ENCODE results near the gene TRIM44.
"Not testable (repeated sequence)": the region's sequence is repeated elsewhere in the genome, so short reads cannot be mapped to it uniquely, and the experiment has no call there.

TRIM44 gene

DNA sequence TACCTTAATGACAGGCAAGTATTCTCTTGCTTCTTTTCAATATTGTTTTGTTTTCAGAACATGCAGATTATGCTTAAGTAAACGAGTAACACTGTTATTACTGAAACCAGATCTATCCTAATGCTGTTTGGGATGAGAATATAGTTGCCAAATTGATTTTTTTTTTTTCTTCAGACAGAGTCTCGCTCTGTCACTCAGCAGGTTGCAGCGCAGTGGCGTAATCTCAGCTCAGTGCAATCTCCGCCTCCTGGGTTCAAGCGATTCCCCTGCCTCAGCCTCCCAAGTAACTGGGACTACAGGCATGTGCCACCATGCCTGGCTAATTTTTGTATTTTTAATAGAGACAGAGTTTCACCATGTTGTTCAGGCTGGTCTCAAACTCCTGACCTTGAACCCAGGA lies 91.0 kb downstream of the TRIM44 start:
- not testable (repeated sequence) for DNase-seq (ENCODE audit: low read depth)

DNA sequence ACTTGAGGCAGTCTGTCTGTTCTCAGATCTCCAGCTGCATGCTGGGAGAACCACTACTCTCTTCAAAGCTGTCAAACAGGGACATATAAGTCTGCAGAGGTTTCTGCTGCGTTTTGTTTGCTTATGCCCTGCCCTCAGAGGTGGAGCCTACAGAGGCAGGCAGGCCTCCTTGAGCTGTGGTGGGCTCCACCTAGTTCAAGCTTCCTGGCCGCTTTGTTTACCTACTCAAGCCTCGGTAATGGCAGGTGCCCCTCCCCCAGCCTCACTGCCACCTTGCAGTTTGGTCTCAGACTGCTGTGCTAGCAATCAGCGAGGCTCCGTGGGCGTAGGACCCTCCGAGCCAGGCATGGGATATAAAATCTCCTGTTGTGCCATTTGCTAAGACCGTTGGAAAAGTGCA lies 97.4 kb downstream of the TRIM44 start:
- not testable (repeated sequence) for DNase-seq (ENCODE audit: low read depth)

DNA sequence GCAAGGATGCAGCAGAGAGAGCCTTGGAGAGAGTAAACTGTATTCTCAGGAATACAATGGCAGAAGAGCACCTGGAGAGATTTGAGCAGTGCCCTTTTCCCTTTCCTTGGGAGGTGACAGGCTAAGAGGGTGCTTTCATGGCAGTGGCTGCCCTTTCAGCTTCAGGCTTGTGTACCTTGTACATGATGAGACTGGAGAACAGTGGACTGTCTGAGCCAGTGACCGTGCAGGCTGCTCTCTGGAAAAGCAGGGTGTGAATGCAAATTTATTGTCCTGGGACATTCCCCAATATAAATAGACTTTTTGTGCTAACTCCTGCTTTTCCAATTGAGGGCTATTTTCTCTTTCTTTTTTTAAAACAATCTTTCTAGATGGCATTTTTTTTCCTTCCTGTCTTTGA lies 99.3 kb downstream of the TRIM44 start:
- no peak for DNase-seq (ENCODE audit: low read depth)

DNA sequence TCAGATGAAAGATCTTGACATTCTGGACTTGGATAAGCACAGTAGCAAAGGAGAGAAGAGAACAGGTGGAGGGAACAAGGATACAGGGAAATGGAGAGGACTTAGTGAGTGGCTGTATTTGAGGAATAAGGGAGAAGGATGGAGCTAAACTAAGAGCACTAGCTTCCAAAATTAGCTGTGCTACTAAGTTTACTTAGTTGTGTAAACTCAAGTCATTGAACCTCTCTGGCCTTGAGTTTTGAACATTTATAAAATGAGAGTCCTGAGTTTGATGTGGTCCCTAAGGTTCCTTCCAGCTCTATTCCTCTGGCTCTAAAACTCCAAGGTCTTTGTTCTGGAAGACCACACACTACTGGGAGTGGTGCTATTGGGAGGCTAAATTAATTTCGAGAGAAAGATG lies 100.7 kb downstream of the TRIM44 start:
- no peak for DNase-seq (ENCODE audit: low read depth)

DNA sequence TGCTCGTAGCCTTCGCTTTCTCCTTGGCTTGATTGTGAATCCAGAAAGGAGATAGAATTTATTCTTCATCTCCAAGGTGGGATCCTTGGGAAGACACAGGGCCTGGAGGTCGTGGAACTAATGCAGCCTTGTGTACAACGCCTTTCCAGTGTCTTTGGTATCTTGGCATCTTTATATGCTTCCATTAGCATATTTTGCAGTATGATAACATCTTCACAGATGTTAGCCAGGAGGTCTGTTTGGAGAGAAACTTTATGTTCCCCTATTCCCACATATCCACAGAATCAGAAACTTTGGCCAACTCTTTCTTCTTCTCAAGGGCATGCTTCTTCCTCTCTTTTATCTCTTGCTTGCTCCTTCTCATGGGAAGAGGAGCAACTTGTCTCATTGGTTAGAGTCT lies 101.2 kb downstream of the TRIM44 start:
- DNase-seq (ENCODE audit: low read depth) = no peak

DNA sequence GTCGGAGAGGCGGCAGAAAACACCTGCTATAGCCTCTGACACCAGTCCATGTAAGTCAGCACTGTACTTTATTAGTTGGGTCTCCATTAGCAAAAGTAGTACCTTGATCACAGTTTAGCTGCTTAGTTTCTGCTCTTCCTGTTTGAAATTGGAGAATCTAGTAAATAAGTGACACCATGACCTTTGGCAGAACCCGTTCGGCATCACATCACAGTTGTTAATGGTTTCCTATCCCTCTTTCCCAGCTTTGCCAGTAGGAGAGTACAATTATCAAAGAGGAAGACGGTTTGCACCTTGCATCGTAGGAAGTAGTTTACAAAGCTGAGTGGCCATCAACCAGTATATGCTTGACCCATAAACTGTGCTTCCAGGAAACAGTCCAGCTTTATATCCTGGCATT lies 101.8 kb downstream of the TRIM44 start:
- DNase-seq (ENCODE audit: low read depth) = no peak

DNA sequence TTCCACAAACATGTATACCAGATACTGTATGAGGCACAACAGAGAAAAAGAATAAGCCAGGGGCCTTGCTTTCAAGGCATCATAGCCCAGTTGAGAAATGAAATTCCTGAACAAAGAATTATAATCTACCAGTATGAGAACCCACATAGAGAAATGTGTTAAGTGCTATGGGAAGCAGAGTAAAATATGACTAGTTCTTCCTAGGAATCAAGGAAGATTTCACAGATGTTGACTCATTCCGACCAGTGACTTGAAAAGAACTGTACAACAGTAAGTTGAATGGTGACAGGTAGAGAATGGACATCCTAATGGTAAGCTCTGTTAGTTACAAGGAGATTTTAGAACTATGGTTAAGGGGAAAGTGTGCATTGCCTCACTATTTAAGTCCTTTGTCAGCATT lies 102.6 kb downstream of the TRIM44 start:
- DNase-seq (ENCODE audit: low read depth) = no peak

DNA sequence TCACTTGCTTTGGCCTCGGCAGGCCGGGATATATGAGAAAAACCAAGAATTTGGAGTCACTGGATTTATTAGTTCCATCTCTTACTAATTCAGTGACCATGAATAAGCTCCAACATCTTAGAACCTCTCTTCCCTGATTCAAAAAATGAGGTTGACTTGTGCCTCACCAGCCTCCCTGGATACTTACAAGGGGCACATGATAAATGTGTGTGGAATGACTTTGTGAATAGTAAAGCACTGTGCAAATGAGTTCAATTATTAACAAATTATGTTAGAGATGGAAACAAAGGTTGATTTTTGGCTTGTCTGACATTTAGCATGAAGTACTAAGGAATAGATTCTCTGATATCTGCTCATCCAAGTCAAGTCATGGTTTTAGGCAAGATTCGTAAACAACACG lies 104.1 kb downstream of the TRIM44 start:
- no peak for DNase-seq (ENCODE audit: low read depth)

DNA sequence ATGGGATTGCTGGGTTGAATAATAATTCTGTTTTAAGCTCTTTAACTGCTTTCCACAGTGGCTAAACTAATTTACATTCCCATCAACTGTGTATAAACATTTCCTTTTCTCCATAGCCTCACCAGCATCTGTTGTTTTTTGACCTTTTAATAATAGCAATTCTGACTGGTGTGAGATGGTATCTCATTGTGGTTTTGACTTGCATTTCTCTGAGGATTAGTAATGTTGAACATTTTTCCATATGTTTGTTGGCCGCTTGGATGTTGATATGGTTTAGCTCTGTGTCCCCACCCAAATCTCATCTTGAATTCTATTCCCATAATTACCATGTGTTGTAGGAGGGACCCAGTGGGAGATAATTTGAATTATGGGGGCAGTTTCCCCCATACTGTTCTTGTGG lies 107.8 kb downstream of the TRIM44 start:
- not testable (repeated sequence) for DNase-seq (ENCODE audit: low read depth)

DNA sequence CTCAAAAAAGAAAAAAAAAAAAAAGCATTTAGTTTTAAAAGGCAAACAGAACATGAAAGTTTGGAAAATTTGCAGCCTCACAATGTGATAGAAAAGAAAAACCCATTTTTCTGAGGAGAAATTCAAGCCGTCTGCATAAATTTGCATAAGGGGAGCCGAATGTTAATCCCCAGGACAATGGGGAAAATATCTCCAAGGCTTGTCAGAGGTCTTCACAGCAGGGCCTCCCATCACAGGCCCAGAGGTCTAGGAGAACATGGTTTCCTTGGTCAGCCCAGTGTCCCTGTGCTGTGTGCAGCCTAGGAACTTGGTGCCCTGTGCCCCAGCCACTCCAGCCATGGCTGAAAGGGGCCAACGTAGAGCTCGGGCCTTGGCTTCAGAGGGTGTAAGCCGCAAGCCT lies 109.1 kb downstream of the TRIM44 start:
- no peak for DNase-seq (ENCODE audit: low read depth)

DNA sequence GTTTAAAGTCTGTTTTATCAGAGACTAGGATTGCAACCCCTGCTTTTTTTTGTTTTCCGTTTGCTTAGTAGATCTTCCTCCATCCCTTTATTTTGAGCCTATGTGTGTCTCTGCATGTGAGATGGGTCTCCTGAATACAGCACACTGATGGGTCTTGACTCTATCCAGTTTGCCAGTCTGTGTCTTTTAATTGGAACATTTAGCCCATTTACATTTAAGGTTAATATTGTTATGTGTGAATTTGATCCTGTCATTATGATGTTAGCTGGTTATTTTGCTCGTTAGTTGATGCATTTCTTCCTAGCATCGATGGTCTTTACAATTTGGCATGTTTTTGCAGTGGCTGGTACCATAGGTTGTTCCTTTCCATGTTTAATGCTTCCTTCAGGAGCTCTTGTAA lies 114.7 kb downstream of the TRIM44 start:
- not testable (repeated sequence) for DNase-seq (ENCODE audit: low read depth)

DNA sequence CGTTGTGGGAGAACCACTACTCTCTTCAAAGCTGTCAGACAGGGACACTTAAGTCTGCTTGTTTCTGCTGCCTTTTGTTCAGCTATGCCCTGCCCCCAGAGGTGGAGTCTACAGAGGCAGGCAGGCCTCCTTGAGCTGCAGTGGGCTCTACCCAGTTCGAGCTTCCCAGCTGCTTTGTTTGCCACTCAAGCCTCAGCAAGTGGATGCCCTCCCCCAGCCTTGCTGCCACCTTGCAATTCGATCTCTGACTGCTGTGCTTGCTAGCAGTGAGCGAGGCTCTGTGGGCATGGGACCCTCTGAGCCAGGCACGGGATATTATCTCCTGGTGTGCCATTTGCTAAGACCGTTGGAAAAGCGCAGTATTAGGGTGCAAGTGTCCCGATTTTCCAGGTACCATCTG lies 116.4 kb downstream of the TRIM44 start:
- not testable (repeated sequence) for DNase-seq (ENCODE audit: low read depth)

DNA sequence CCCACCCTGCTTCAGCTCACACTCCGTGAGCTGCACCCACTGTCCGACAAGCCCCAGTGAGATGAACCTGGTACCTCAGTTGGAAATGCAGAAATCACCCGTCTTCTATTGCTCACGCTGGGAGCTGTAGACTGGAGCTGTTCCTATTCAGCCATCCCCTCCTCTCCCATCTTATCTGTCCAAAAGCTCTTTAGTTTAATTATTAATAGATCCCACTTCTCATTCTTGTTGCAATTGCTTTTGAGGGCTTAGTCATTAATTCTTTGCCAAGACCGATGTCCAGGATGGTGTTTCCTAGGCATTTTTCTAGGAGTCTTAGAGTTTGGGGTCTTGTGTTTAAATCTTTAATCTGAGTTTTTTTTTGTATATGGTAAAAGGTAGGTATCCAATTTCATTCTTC lies 116.8 kb downstream of the TRIM44 start:
- DNase-seq (ENCODE audit: low read depth) = no peak

DNA sequence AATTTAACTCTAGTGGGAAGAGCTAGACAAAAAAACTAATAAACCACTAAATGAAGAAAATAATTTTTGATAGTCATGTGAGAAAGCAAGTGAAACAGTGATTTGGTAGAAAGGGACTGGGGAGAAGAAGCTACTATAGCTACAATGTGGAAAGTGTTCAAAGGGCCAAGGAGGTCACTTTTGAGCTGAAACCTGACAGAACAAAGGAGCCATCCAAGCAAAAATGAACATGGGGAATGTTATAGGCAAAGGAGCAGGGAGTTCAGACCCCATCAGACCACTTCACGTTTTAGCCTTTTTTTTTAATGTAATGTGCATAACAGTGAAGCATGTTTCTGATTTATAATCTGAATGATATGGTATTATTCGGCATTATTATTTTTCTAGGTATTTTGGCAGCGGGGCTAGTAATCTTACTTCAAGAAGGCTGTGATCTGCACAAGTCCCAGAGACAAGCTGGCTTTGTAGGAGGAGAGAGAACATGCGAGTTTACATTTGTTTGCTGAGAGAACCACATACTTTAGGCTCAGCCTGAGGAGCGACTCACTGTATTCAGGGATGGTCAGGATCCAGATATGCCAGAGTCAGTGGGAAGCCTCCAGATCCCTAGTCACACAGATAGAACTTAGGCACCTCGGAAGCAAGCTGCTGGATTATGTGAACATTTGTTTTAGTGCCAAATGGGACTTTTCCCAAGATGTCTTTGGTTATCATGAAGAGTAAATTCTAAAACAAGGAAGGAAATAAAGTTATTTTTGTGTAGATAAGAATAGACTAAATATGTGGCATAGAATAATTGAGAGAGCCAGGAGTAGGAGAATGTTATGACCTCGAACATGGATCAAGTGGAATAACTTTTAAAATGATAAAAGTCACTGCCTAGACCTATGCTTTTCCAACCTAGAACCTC lies 118.6 kb downstream of the TRIM44 start:
- DNase-seq (ENCODE audit: low read depth) = no peak

DNA sequence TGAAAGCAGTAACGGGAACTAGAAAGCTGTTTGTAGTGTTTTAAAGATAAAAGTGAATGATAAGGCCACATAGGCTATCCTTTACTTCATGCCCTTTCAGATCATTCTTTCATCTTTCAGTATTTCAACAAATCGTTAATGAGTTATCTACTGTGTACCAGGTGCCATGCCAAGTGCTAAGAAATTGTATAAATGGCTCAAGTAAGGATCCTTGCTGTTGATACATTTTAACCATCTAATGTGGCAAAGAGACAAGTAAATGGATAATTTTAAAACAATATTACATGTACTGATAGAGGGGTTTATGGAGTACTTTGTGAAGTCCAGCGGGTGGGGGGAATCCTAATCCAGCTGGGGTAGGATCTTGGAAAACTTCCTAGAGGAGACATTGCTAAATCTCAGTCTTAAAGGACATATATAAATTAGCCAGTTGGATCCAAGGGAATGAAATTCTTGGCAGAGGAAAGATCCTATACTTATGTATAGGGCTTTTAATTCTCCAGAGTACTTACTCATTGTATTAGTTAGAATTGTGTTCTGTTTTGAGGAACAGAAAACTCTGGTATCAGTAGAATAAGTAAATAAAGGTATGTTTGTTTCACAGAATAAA lies 119.4 kb downstream of the TRIM44 start:
- no peak for DNase-seq (ENCODE audit: low read depth)

DNA sequence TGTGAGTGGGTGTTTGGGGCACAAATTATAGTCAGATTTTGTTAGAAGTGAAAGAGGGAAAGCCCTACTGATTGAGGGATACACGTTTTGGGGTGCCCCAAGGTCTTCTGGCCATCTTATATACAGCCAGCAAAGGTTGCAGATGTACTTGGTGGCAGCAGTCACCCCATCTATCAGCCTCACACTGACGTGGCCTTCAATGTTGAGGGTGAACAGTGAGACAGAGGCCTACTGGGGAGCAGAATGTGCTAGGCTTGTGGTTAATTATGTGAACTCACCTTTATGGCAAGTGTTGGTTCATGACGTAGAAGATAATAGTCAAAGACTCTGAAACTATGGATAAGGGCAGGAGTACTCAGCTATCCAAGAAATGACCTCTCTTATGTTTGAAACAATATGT lies 121.2 kb downstream of the TRIM44 start:
- DNase-seq (ENCODE audit: low read depth) = no peak

DNA sequence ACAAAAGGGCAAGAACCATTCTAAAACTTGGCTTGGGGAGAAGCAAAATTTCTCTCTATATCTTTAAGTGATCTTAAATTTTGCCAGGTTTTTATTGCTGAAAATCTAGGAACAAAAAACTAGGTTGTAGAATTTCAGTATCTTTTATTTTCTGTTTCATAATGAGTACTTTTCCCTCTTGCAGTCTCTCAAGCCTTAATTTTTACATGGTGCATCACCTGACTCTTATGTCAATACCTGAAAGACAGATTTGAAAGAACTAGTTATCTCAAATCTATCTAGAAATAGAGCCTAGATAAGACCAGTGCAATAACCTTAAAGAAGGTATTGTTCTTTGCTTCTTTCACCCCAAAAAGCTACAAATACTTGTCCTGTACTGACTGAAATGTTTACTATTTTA lies 122.1 kb downstream of the TRIM44 start:
- no peak for DNase-seq (ENCODE audit: low read depth)

DNA sequence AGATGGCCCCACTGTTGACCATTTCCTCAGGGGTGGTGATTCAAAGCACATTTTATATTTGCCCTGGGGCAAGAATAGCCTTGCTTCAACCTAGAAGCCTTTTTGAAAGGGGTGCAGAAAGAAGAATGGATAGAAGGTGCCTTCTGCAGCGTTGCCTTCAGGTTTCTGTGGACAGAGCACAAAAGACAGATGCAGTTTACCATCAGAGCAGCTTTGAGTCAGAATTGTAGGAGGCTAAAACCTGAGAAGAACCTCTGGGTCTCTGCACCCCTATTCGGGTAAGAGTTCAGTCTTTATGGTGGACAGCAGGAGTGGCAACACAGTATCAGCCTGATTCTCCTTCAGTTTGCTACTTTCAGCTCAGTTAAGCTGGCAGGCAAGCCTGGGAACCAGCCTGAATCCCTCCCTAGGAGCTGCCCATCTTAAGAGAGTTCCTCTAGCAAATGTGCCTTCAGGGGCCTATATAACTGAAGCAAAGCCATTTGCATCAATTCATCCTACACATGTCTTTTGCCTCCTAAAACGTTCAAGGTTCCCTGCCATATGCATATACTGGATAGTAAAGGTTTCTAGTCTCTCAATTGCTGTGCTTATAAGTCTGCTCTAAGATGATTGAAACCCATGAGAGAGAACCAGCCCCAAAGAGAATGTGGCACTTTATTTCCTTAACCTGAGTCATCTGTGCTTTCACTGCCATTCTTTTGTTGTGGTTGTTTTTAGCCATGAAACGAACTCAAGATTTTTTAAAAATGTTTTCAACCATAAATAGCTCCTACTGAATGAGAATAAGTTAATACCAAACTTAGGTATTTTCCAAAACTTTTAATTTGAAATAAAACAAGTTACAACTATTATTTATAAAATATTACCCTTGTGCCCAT lies 123.0 kb downstream of the TRIM44 start:
- no peak for DNase-seq (ENCODE audit: low read depth)

DNA sequence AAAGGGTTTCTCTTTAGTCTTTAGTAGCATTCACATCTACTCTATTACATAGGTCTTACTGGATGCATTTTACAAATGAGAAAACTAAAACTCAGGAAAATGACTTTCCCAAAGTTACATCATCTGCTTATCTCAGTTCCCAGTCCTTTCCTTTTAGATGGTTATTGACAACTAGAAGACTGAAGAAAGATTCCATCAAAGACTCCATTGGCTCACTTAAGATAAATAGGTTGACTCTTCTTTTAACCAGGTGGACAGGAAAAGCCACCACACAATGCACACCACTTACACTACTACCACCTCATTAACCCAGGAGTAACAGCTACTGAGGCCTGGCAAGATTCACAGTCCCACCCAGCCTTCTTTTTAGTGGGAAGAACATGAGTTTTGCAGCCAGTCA lies 123.6 kb downstream of the TRIM44 start:
- DNase-seq (ENCODE audit: low read depth) = no peak

DNA sequence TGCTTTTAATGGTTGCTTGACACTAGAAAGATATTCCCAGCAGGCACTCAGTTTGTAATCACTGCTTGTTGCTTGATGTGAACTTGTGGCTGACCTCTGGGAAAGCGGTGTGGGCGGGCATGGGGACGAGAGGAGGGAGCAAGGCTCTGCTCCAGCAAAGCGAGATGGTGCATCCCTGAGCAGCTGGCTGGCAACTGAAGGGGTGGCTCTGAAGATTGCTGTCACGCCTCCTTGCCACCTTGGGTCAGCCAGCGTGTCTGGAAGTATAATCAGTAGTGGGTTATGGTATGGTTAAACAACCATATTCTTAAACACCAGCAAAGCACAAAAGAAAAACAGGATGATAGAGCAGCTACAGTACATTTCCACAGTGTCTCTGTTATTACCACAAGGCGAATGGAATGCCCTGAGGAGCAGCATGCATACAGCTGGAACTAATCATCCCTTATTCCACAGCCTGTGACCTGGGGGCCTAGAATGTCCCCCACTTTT lies 124.5 kb downstream of the TRIM44 start:
- DNase-seq (ENCODE audit: low read depth) = no peak

DNA sequence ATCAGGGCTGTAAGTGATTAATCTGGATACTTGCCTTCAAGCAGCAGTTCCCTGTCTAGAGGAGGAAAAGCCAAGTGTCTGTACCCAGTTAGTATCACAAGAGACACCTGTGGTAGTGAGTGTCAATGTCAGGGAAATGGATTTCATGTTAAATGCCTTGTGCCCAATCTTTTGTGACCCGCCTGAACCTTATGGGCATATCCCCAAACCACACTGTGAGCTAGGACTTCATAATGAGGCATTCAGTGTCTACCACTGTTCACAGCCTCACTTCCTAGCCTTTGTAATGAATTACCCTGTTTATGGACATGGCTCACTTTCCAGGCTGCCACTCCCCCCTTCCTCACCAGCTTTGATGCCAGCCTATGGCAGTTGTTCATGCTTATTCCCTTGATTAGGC lies 125.1 kb downstream of the TRIM44 start:
- DNase-seq (ENCODE audit: low read depth) = no peak
